Thymus (tissue), 11 donors: ENCODE data around the gene ITLN1. TPM values are rescaled to one million over a fixed set of nuclear protein-coding genes. Genes with fewer than 3 reads are reported as not detected.

Experiments used
- DNase-seq, 9 donors: peaks; one replicate each; pipeline ENCODE4 v3.0.0-alpha.2; 2013; ENCODE audit warnings: low spot score in 9 of 9, low read depth in 6 of 9, missing footprints in 1 of 9
- H3K27ac ChIP-seq, 2 donors: one replicate each; pipeline ENCODE4 v1.5.1; 2013; ENCODE audit warnings: control low read depth in 1 of 2, low read depth in 1 of 2, low read length in 1 of 2, mild to moderate bottlenecking in 1 of 2, moderate library complexity in 1 of 2
- H3K27me3 ChIP-seq, 2 donors: one replicate each; pipeline ENCODE4 v1.5.1; 2013; ENCODE audit warnings: low read length in 1 of 2; ENCODE audit not compliant: control insufficient read depth in 2 of 2, insufficient read depth in 1 of 2
- H3K36me3 ChIP-seq, 2 donors: one replicate each; pipeline ENCODE4 v1.5.1; 2013; ENCODE audit warnings: low read length in 1 of 2, mild to moderate bottlenecking in 1 of 2, moderate library complexity in 1 of 2; ENCODE audit not compliant: control insufficient read depth in 2 of 2, insufficient read depth in 2 of 2
- H3K4me1 ChIP-seq, 2 donors: one replicate each; pipeline ENCODE4 v1.5.1; 2013; ENCODE audit warnings: low read length in 2 of 2; ENCODE audit not compliant: control insufficient read depth in 2 of 2, insufficient read depth in 2 of 2
- H3K4me3 ChIP-seq, 2 donors: one replicate each; pipeline ENCODE4 v1.5.1; 2013; ENCODE audit warnings: low read length in 2 of 2, control low read depth in 1 of 2, mild to moderate bottlenecking in 1 of 2
- H3K9me3 ChIP-seq, 2 donors: one replicate each; pipeline ENCODE4 v1.5.1; 2013; ENCODE audit warnings: low read length in 1 of 2, mild to moderate bottlenecking in 1 of 2; ENCODE audit not compliant: control insufficient read depth in 2 of 2, insufficient read depth in 1 of 2
- WGBS: extraction: QIAGEN DNeasy Blood & Tissue Kit; methylation state at CpG from one replicate; pipeline ENCODE4 v1.1.7; 2013; 5-methylcytosine and 5-hydroxymethylcytosine counted together
- polyA plus RNA-seq: library from polyadenylated mRNA; stranded (reverse); fragments of 200-250 nt; gene quantifications from one replicate; pipeline ENCODE4 v1.2.3, GENCODE V29; 2013
- total RNA-seq: library from RNA; stranded (reverse); fragments of 120-200 nt; gene quantifications from one replicate; pipeline ENCODE4 v1.2.4, GENCODE V29; 2013
- donor health status: healthy.

ITLN1 gene
- total and polyA plus RNA-seq, 2 donors: 2.1 to 8.7 TPM

- no peaks in the 10 kb centered on the region for H3K9me3 ChIP-seq
- no peak overlapping the region for H3K4me3 ChIP-seq
- H3K36me3 ChIP-seq: no peaks in the 10 kb centered on the region
- peaks cover 17 to 24% of the 10 kb centered on the region in 2 donors for H3K4me1 ChIP-seq
- no peak overlapping the region for H3K27ac ChIP-seq
- no peaks in the 10 kb centered on the region for H3K27me3 ChIP-seq
- DNase-seq: no peak
- WGBS: 91% methylated on average over 2 of the region's 2 CpGs
Measured at GRCh38 chr1:160853754-160854153, 31.2 kb downstream of the ITLN1 start.

DNA sequence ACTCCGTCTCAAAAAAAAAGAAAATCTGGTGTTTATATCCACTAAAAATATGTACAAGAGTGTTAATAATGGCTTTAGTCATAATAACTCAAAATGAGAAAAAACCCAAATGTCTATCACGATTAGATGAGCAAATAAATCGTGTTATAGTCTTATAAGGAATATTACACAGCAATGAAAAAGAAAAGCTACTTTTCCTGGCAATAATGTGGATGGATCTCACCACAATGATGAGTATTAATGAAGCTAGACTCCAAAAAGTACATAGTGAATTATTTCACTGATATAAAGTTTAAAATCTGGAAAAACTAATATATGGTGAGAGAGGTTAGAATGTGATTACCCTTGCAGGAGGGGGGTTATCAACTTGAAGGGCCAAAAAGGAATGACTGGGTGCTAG, 32.0 kb downstream of the ITLN1 start:
- no peak overlapping the region for H3K27ac ChIP-seq
- H3K4me3 ChIP-seq: no peak overlapping the region
- H3K4me1 ChIP-seq: peaks cover 17 to 24% of the 10 kb centered on the region in 2 donors
- WGBS: 98% methylated on average over 3 of the region's 3 CpGs
- no peaks in the 10 kb centered on the region for H3K27me3 ChIP-seq
- H3K36me3 ChIP-seq: no peaks in the 10 kb centered on the region
- H3K9me3 ChIP-seq: no peaks in the 10 kb centered on the region
- DNase-seq: no peak

DNA sequence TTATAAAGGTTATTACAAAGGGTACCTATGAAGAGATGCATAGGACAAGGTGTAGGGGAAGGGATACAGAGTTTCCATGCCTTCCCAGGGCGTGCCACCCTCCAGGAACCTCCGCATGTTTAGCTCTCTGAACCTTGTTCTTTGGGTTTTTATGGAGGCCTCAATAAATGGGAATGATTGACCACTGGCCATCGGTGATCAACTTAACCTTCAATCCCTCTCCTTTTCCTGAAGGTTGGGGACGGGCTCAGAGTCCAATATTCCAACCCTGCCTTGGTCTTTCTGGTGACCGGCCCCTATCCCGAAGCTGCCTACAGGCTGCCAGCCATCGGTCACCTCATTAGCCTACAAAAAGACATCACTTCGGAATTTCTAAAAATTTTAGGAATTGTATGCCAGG, 34.0 kb downstream of the ITLN1 start:
- 98% methylated on average over 8 of the region's 8 CpGs for WGBS
- no peak overlapping the region for H3K27ac ChIP-seq
- no peaks in the 10 kb centered on the region for H3K36me3 ChIP-seq
- peaks cover 14 to 21% of the 10 kb centered on the region in 2 donors for H3K4me1 ChIP-seq
- H3K27me3 ChIP-seq: no peaks in the 10 kb centered on the region
- no peak for DNase-seq
- H3K4me3 ChIP-seq: no peak overlapping the region
- H3K9me3 ChIP-seq: no peaks in the 10 kb centered on the region

DNA sequence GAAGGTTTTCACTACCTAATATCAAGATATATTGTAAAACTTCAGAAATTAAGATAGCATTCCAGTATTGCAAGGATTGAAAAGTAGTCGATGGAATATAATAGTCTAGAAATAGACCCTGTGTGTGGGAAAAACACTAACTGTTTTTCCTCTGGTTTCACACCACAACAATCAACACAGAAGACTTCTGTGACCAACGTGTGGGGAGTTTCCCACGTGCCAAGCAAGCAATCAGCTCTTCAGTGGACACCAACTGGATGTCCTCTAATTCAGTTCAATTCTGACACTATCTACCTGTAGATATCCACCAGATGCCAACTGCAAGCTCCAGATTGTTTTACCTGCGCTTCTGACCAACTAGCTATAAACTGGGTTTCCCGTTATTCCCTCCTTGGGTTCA, 34.4 kb downstream of the ITLN1 start:
- no peak overlapping the region for H3K27ac ChIP-seq
- WGBS: 49% methylated on average over 5 of the region's 5 CpGs

GRCh38 chr1:160846281-160846680, 38.7 kb downstream of the ITLN1 start:
- Histone ChIP-seq H3K9me3 (no peaks in the 10 kb centered on the region), H3K4me3 (no peak overlapping the region), H3K4me1 (peaks cover 8 to 17% of the 10 kb centered on the region in 2 donors), H3K36me3 (no peaks in the 10 kb centered on the region), H3K27me3 (no peaks in the 10 kb centered on the region), H3K27ac (no peak overlapping the region)
- no peak for DNase-seq
- WGBS: 98% methylated on average over 12 of the region's 12 CpGs

More for the DNA sequence above, 34.4 kb downstream of the ITLN1 start:
- no peaks in the 10 kb centered on the region for H3K36me3 ChIP-seq
- H3K27me3 ChIP-seq: no peaks in the 10 kb centered on the region
- no peaks in the 10 kb centered on the region for H3K9me3 ChIP-seq
- no peak overlapping the region for H3K4me3 ChIP-seq
- peaks cover 9 to 17% of the 10 kb centered on the region in 2 donors for H3K4me1 ChIP-seq
- no peak for DNase-seq

GRCh38 chr1:160844447-160845232, 40.3 kb downstream of the ITLN1 start:
- H3K27ac ChIP-seq: no peak overlapping the region
- 91% methylated on average over 12 of the region's 12 CpGs for WGBS
- no peaks in the 10 kb centered on the region for H3K36me3 ChIP-seq
- no peaks in the 10 kb centered on the region for H3K9me3 ChIP-seq
- DNase-seq: no peak
- peaks cover 8 to 29% of the 10 kb centered on the region in 2 donors for H3K4me1 ChIP-seq
- no peak overlapping the region for H3K4me3 ChIP-seq
- H3K27me3 ChIP-seq: no peaks in the 10 kb centered on the region

DNA sequence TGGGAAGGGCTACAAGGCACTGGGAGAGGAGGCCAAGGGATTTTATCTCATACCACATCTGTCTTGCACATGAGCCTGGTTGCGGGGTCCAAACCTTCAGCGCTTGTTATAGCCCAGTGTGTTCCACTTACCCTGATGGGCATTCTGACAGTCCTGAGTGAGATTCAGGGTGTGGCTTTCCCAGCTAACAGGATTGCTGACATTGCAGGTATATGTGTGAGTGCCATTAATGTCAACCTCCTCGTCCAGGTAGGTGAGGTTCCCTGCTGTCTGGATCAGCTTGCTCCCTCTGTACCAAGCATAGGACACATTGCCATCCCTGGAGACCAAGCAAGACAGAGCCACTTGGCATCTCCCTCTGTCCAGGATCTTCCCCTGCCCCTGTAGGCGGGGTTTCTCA, 43.9 kb downstream of the ITLN1 start:
- no peaks in the 10 kb centered on the region for H3K27me3 ChIP-seq
- no peaks in the 10 kb centered on the region for H3K9me3 ChIP-seq
- no peak for DNase-seq
- H3K4me3 ChIP-seq: no peak overlapping the region
- 97% methylated on average over 4 of the region's 4 CpGs for WGBS
- H3K4me1 ChIP-seq: peaks cover 37 to 62% of the 10 kb centered on the region in 2 donors
- no peaks in the 10 kb centered on the region for H3K36me3 ChIP-seq
- H3K27ac ChIP-seq: no peak overlapping the region

- Histone ChIP-seq H3K27ac (no peak overlapping the region), H3K4me3 (no peak overlapping the region), H3K9me3 (no peaks in the 10 kb centered on the region), H3K4me1 (peaks cover 37 to 70% of the 10 kb centered on the region in 2 donors), H3K27me3 (no peaks in the 10 kb centered on the region), H3K36me3 (no peaks in the 10 kb centered on the region)
- WGBS: 94% methylated on average over 2 of the region's 2 CpGs
- DNase-seq: no peak
Measured at GRCh38 chr1:160839746-160840145, 45.2 kb downstream of the ITLN1 start.

DNA sequence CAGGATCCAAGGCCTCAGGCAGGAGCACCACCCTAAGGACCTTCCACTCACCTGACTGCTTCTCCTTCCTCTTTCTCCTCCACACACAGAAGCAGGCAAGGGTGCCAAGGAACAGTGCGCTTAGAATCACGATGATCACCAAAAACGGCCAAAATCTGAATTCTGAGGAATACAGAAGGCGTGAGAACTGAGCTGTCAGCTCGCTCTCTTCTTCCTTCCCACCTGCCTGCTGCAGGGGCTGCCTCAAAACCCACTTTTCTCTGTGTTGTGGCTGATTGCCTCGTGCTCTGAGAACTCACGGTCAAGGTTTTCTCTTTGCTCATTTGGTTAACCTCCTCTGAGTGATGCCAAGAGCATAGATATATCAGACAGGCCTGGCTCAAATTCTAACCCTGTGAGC, 46.1 kb downstream of the ITLN1 start:
- DNase-seq: peak in 5 of 9 donors; percentile 50 to 86 (median 60)
- Histone ChIP-seq H3K4me3 (peak overlapping the region in 1 of 2 donors; percentile 17), H3K27ac (peak overlapping the region; percentile 10 to 93), H3K9me3 (no peaks in the 10 kb centered on the region), H3K4me1 (peaks cover 37 to 70% of the 10 kb centered on the region in 2 donors), H3K36me3 (no peaks in the 10 kb centered on the region), H3K27me3 (no peaks in the 10 kb centered on the region)
- 4% methylated on average over 7 of the region's 7 CpGs for WGBS
